GM21576 (cell line): ENCODE data around the gene TENM4.
"Not testable (repeated sequence)": the region's sequence is repeated elsewhere in the genome, so short reads cannot be mapped to it uniquely, and the experiment has no call there.

Source experiments
- ATAC-seq: cut with Tn5 transposase; IDR thresholded peaks from one replicate; pipeline ENCODE4 v1.9.1; 2021; ENCODE audit warnings: mild to moderate bottlenecking, moderate library complexity; ENCODE audit not compliant: unreplicated experiment

Gene TENM4

DNA sequence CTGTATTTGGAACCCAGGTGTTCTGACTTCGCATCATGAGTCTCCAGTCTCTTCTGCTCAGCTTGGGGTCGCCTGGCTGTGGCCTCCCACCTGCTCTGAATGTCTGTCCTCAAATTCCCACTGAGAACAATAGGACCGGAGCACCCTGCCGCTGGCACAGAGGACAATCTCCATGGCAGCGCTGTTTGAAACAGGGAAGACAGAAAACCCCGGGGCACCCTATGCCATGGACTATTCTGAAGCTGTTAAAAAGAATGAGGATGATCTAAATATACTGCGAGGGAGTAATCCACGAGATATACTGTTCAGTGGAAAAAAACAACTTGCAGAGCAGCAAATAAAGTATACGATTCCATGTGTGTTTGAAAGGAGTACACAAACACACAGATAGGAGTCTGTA lies 450.6 kb downstream of the TENM4 start:
- ATAC-seq = no peak

DNA sequence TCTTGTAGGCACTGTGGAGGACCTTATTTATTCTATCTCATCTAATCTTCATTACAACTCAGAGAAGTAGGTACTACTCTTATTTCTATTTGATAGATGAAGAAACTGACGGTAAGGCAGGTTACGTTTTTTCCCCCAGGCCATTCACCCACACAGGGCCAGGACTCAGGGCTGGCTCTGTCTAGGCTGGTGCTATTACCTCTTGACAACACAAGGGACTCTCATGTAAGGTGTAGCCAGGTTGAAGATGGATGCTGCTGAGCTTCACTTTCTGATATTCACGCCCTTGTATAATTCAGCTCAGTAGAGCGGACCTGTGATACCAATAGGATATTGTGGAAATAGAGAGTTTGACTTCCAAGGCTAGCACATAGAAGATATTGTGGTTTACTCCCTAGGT lies 453.1 kb downstream of the TENM4 start:
- ATAC-seq = no peak

DNA sequence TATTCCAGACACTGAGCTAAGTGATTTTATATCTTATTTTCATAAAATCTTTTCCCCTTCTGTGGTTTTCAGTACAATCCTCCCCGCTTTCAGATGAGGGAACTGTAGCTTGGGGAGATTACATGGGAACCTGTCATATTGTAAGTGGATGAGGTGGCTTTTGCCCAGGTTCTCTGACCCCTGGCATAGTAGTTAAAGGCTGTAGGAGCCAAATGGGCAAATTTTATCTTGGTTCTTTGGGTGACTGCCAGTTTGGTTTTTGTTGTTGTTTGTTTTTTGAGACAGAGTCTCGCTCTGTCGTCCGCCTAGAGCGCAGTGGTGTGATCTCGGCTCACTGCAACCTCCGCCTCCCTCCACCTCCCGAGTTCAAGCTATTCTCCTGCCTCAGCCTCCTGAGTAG lies 454.5 kb downstream of the TENM4 start:
- no peak for ATAC-seq

DNA sequence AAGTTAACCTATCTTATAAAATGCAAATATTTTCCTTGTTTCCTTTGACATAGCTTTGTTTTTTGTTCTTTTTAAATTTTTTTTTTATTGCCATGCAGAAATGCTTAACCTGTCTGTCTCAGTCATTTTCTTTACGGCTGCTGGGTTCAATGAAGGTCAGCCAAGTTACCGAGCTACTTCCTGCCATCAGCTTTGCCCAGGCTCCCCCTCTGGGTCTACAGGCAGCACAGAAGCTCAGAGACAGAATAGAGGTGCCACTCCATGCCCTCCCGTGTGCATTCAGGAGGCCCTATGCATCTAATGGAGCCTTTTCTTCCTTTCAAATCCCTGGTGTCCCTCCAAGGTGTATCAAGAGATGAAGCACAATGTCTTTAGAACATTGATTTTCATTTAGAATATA lies 455.2 kb downstream of the TENM4 start:
- no peak for ATAC-seq

DNA sequence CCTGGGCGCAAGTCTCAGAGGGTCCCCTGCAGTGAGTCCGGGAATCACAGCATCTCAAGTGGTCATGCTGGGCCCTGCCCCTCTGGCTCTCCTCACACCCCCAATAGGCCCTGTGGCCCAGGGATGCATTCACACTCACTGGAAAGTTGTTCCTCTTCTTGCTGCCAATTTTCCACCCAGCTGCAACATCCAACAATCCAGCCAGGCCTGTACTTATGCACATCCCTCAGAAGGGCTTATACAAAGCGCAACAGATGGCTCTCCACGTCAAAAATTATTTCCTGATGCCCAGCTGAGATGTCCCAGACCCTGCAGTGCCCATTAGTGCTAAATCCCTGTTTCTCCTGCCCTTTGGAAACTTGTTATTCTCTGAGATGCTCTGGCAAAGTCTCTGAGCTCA lies 458.4 kb downstream of the TENM4 start:
- ATAC-seq = no peak

DNA sequence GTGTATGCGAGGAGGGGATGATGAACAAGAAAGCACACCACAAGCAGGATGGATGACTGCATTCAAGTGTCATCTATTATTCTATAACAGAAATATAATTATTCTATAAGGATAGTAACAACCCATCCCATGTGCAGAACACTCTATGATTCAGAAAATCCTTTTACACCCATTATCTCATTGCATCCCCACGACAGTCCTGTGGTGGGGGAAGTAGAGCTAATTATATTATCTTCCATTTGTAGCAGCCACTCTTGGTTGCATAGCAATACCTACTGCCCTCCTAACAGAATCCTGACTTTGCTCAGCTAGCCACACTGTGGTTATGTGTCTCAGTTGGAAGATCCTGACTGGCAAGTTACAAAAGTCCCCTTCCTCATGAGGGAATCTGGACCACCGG lies 459.7 kb downstream of the TENM4 start:
- ATAC-seq = no peak

DNA sequence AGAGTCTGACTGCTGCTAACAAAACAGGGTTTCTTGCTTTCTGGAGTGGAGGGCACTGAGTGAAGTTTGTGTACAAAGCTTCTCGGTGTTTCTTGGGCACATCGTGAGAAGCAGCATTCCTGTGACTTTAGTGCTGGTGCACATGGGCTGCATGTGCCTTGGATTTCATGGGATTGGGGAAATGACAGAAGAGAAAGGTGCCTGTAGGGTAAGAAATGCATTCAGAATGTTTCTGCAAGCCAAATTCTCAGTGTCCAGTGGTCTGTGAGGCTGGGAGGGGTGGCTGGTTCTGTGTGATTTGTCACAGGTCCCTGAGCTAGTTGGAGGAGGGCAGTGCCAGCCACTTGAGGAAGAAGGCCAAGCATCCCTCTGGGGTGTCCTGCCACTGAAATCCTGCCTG lies 462.0 kb downstream of the TENM4 start:
- ATAC-seq = no peak

DNA sequence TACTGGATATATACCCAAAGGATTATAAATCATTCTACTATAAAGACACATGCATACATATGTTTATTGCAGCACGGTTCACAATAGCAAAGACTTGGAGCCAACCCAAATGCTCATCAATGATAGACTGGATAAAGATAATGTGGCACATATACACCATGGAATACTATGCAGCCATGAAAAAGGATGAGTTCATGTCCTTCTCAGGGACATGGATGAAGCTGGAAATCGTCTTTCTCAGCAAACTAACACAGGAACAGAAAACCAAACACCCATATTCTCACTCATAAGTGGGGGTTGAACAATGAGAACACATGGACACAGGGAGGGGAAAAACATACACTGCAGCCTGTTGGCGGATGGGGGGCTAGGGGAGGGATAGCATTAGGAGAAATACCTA lies 463.0 kb downstream of the TENM4 start:
- ATAC-seq = not testable (repeated sequence)

DNA sequence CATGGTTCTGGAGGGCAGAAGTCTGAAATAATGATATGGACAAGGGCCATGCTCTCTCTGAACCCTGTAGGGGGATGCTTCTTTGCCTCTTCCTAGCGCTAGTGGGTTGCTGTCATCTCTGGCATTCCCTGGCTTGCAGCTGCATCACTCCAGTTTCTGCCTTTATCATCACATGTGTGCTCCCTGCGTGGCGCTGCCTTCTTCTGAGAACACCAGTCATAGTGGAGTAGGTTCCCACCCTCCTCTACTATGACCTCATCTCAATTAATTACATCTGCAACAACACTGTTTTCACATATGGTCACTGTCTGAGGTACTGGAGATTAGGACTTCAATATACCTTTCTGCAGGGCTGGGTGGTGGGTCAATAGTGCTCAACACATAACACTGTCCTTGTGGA lies 463.8 kb downstream of the TENM4 start:
- ATAC-seq = no peak

DNA sequence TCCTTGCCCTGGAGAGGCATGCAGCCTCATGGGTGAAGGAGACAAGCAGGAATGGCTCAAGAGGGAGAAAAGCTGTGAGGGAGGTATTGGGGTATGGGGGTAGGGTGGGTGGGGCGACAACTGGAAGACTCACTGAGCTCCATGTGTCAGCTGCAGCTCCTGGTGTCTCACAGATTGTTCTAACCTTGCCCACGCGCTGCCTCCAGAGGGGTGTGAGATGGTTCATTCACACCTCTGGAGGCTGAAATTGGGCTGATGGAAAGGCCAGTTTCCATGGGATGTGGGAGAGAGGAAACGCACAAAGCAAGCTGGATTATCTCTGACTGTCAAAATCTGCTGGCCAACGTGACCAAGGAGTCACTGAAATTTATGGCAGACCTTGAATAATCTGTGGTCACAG lies 465.7 kb downstream of the TENM4 start:
- ATAC-seq = no peak

DNA sequence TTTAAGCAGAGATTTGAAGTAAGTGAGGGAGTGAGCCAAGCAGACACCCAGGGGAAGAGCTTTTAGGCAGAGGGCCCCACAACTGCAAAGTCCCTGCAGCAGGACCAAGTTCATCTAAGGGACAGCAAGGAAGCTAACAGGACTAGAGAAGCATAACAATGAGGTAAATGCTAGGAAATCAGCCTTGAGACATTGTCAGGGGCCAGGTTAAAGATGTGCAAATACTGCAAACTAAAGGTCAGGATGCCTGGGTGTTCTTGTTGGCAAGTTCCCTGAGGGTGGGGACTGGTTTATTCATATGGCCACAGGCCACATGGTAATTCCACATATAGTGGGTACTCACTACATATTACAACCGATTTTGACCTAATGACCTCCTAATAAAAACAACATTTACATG lies 467.0 kb downstream of the TENM4 start:
- no peak for ATAC-seq

DNA sequence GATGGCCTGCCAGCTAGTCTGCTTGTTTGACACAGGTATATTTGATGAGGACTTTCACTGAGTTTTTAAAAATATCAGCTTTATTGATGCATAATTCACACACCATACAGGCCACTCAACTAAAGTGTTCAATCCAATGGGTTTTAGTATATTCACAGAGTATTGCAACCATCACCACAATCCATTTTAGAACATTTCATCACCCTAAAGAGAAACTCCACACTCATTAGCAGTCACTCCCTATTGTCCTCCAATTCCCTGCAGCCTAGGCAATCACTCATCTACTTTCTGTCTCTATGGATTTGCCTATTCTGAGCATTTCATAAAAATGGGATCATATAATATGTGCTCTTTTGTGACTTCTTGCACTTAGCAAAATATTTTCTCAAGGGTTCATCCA lies 468.2 kb downstream of the TENM4 start:
- no peak for ATAC-seq

DNA sequence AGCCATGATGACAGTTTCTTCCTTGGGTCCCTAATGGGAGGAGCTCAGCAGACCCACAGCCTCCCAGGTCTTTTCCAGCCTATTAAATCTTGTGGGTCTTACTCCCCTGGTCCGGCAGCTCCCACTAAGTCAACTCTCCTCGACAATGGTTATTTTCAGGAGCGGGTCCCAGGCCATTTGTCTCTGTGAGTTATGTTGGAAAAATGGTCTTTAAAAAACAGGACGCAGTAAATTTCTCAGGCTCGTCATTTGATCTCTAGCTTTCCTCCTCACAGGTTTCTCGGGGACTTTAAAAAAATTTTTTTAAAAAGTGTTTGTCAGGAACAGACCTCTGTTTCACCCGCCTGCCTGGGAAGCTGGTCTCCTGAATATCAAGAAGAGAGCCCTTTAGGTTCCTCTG lies 468.7 kb downstream of the TENM4 start:
- ATAC-seq = no peak

DNA sequence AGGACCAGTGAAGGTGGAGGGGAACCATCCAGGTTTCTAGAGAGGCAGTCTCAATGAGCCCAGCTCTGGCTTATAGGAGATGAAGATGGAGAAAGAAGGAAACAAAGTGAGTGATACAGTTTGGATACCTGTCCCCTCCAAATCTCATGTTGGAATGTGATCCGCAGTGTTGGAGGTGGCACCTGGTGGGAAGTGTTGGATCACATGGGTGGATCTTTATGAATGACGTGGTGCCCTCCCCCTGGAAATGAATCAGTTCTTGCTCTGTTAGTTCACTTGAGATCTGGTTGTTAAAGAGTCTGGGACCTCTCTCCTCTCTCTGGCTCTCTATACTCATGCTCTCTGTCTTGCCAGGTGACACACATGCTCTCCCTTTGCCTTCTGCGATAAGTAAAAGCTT lies 473.0 kb downstream of the TENM4 start:
- no peak for ATAC-seq

DNA sequence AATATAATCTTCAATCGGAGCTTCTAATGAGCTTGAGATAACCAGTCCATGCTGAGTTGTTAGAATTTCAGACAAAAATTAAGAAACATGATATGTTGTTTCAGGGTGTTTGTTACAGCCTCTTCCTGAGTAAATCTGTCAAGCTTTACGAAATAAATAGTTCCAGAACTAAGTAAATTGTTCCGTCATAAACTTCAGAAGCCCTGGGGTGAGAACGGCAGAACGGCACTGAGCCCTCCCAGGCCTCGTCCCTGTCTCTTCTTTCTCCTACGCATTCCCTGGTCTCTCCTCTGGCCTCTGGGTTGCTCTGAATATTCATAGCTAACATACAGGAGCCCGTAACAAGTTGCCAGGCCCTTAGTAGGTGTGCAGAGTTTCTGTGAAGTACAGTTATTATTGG lies 475.4 kb downstream of the TENM4 start:
- no peak for ATAC-seq

DNA sequence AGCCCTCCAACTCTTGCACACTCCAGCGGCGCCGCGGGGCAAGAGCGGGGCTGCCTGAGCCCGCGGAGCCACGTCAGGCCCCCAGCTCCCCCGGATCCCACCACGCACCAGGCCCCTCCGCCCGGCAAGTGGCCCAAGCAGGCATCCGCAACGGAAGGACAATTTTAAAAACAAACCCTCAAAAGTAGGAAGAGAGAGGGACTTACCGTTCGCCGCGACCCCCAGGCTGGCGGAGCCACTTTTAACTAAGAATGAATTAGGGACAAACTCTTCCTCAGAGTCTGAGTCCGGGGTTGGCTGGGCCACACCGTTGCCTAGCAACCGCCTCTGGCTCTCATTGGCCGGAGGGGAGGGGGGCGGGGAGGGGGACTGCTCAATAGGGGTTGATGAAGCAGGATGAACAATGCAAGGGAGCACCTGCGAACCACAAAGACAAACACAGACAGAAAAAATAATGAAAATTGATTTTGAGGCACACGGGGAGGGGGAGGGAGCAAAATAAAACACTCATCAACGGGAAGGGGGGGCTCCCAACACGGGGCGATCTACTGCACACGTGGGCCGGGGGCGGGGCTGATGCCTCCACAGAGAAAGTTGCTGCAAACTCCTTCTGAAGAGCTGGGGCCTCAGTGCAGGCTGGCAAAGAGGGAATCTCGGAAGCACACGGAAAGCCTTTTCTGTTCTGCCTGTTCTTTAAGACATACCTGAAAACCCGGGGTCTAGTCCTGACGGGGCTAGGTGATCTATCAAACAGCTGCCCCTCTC lies 478.7 kb downstream of the TENM4 start:
- ATAC-seq = no peak

DNA sequence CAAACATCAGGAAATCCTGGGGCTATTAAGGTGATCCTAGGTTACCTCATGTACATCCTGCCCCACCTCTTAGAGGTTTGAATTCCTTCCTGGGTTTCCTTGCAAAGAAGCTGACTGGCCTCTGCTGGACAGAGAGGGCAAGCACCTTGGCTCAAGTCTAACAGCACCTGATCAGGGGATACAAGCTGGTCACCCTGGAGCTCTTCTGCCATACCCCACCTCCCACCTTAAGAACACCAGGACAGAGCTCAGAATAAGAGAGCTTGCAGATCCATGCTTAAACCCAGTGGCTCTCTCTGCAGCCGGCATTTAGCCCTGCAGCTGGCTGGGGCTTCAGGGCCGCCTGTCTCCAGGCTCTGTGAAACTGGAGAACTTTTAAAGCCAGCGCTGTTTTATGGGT lies 479.6 kb downstream of the TENM4 start:
- ATAC-seq = no peak

DNA sequence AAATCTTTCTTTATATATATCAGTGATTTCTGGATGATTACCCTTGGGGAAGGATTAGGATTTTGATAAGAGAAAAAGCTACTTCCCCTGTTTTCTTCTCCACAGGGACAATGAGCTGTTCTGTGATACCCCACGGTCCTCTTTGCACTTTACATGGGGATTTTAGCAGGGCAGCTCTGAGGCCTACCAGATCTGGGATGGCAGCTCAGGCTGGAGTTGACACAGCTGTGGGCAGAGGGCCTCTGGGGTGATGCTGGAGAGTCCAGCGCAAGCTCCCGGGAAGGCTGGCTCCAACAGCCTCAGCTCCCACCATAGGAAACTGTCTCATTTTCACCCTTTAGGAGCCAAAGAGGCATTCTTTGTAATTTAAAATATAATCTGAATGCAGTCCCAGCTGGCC lies 482.4 kb downstream of the TENM4 start:
- no peak for ATAC-seq

DNA sequence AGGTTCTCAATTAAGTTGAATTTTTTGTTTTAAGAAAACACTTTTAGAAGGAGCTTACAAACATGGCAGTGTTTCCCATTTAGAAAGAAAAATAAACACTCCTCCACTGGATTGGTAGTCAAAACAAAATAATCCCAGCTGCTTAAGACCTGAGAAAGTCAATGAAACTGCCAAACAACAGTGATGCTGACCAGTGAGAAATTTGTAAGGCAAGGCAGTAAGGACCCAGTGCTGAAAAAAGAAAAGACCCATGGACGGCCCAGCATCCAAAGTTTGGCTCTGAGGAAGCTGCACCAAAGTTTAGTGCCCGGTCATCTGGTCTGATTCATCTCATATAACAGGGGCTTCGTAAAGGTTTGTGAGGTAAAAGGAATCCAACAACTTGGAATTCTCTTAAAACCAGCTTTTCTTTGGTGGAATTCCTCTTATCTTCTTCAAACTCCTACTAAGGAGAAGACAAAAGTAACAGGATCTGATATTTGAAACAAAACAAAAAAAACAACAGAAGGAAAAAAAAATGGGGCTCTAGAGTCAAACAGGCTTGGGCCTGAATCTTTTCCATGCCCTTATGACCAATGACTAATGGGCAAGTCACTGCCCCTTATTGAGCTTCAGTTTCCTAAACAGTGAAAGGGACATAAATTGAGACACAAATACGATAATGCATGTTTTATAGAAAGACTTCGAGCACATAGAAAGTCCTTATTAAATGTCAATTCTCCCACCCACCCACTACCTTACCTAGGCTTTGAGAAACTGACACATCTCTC lies 483.2 kb downstream of the TENM4 start:
- ATAC-seq = no peak

DNA sequence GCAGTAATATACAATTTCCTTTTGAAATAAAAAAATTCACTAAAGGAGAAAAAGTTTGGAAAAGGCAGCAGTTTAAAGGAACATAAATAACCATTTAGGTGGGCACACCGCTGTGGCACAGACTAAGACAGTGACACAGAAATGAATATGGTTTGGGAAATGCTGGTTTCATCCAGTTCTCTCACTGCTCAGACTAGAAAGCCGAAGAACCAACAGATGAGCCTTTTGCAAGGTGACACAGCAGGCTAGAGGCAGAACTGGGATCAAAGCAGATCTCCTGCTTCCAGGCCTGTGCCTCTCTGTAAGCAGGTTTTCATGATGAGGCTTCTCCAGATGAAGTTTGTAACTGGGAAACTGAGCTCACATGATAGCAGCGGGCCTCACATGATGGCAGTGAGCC lies 486.1 kb downstream of the TENM4 start:
- no peak for ATAC-seq

DNA sequence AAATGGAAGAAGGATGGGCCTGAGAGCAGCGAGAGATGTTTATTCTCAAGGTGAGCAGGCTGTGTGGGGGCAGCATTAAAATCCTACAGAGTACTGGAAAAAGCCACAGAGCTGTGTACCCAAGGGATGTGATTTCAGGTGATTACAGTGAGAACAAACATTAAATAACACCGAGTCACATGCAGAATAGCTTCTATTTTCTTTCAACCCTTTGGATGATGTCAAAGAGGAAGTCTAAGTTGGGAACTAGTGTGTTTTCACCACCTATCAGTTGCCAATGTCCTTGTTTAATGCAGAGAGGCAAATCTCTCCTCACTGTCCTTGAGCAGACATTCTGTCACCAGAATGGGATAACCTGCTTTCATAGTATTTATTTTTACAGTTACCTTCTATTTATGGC lies 486.6 kb downstream of the TENM4 start:
- no peak for ATAC-seq

DNA sequence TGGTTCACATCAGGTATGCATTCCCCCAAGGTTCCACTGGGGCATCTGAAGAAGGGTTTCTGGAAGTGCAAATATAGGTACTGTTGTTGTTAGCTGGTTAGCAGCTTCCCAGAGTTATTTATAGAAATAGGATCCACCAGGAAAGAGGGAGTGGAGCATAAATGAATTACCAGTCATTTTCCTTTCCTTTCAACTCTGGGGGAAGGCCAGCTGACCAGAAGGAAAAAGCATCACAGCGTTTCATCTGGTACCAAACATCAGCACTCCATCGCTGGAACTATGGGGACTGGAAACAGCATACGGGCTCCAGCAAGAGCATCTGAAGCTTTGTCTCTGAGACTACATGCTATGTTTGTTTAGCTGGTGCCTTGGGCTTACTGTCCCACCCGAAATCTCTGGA lies 487.9 kb downstream of the TENM4 start:
- no peak for ATAC-seq

DNA sequence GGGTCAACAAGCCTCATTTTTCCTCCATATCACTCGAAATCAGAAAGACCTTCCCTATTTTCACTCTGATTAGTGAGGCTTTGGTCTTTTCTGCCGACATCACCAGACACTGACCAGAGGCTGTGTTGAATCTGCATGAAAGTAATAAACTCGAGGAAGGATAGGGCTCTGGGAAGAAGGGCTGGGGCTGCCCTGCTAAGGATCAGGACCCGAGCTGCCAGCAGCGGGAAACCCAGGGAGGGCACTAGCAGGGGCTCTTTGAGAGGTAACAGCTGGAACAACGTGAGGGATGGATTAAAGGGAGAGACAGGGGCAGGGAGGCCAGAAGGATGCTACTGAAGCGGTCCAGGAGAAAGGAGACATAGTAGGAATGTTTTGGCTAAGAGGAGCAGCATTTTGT lies 488.7 kb downstream of the TENM4 start:
- ATAC-seq = no peak
